ENCODE results near the gene CDKAL1. TPM values are rescaled to one million over a fixed set of nuclear protein-coding genes. Genes with fewer than 3 reads are reported as not detected.

Gene CDKAL1
- total RNA-seq, 4 donors from 2014 or later, result 10.1 to 22.0 (median 12.5) TPM

GRCh38 chr6:21151530-21151929 lies 617.3 kb downstream of the CDKAL1 start:
- 81% methylated on average over 5 of the region's 5 CpGs for WGBS
- Histone ChIP-seq H3K36me3 (no peaks in the 10 kb centered on the region), H3K27ac (no peak overlapping the region), H3K27me3 (no peaks in the 10 kb centered on the region), H3K4me3 (no peak overlapping the region), H3K4me1 (no peaks in the 10 kb centered on the region), H3K9me3 (no peaks in the 10 kb centered on the region)
- TF ChIP-seq POLR2A (IDR thresholded peaks at IDR 0.05), result no peak
- TF ChIP-seq, protein P1, sequence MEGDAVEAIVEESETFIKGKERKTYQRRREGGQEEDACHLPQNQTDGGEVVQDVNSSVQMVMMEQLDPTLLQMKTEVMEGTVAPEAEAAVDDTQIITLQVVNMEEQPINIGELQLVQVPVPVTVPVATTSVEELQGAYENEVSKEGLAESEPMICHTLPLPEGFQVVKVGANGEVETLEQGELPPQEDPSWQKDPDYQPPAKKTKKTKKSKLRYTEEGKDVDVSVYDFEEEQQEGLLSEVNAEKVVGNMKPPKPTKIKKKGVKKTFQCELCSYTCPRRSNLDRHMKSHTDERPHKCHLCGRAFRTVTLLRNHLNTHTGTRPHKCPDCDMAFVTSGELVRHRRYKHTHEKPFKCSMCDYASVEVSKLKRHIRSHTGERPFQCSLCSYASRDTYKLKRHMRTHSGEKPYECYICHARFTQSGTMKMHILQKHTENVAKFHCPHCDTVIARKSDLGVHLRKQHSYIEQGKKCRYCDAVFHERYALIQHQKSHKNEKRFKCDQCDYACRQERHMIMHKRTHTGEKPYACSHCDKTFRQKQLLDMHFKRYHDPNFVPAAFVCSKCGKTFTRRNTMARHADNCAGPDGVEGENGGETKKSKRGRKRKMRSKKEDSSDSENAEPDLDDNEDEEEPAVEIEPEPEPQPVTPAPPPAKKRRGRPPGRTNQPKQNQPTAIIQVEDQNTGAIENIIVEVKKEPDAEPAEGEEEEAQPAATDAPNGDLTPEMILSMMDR (IDR thresholded peaks at IDR 0.05), result no peak
- TF ChIP-seq POLR2AphosphoS5 (IDR thresholded peaks at IDR 0.05), result no peak
- TF ChIP-seq EP300 (IDR thresholded peaks at IDR 0.05), result no peak
- DNase-seq (ENCODE audit: low spot score in 2 of 2), result no peak

DNA sequence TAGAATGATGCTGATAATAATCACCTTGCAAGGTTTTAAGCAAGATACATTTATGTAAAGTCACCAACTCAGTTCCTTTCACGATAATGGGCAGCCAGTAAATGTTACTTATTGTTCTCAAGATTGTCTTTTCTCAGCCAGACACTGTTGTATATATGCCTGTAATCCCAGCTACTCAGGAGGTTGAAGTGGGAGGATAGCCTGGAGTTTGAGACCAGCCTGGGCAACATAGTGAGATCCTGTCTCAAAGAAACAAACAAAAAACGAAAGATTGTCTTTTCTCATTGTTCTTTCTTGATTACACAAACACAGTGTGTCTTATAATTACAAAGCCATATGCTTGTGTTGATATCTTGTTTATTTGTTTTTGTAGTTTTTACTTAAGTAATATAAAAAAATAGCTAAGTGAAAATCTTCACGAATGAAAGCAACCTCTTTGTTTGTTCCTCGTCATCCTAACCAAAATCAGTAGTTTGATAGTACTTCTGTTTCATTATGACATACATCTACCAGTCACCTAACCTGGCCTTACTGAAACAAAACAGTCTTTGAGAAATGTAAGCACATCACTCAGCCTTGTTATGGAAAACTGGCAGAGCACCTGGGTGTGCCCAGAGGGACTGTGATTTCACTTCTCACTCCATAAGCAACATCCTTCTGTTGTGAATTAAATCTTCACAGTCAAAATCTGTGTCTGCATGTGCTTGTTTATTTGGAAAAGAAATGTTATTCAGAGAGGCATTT lies 623.1 kb downstream of the CDKAL1 start:
- no peak for DNase-seq (ENCODE audit: low spot score in 2 of 2)
- no peak overlapping the region for H3K27ac ChIP-seq
- H3K4me3 ChIP-seq, result no peak overlapping the region
- no peak for TF ChIP-seq POLR2A (IDR thresholded peaks at IDR 0.05)
- TF ChIP-seq EP300 (IDR thresholded peaks at IDR 0.05), result no peak
- TF ChIP-seq, protein P1 (IDR thresholded peaks at IDR 0.05), result no peak
- no peak for TF ChIP-seq POLR2AphosphoS5 (IDR thresholded peaks at IDR 0.05)
- peaks cover 3% of the 10 kb centered on the region for H3K4me1 ChIP-seq
- no peaks in the 10 kb centered on the region for H3K9me3 ChIP-seq
- no peaks in the 10 kb centered on the region for H3K27me3 ChIP-seq
- WGBS, result 61% methylated on average over 4 of the region's 4 CpGs
- H3K36me3 ChIP-seq, result no peaks in the 10 kb centered on the region

DNA sequence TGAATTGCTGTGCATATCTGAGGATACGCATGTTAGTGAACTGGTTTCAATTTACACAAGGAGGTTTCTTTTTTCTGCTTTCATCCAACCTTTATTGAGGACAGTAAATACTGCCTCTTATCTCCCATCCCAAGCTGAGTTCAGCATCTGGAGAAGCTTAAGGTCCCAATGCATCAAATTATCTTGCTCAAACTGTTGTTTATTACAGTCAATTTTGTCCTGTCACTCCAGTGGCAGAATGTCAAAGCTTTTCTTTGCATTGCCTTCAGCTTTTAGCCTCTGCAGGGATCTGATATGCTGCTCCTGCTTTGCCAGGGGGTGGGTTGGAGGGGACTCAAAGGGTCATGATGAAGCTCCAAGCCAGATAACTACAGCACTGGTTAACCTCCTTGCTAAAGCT lies 623.9 kb downstream of the CDKAL1 start:
- no peaks in the 10 kb centered on the region for H3K36me3 ChIP-seq
- H3K9me3 ChIP-seq, result no peaks in the 10 kb centered on the region
- H3K27ac ChIP-seq, result no peak overlapping the region
- H3K4me3 ChIP-seq, result no peak overlapping the region
- no peak for TF ChIP-seq EP300 (IDR thresholded peaks at IDR 0.05)
- TF ChIP-seq, protein P1 (IDR thresholded peaks at IDR 0.05), result no peak
- no peak for TF ChIP-seq POLR2AphosphoS5 (IDR thresholded peaks at IDR 0.05)
- no peak for TF ChIP-seq POLR2A (IDR thresholded peaks at IDR 0.05)
- peaks cover 3% of the 10 kb centered on the region for H3K4me1 ChIP-seq
- no peaks in the 10 kb centered on the region for H3K27me3 ChIP-seq
- WGBS, result 72% methylated on average over 1 of the region's 1 CpG
- no peak for DNase-seq (ENCODE audit: low spot score in 2 of 2)

DNA sequence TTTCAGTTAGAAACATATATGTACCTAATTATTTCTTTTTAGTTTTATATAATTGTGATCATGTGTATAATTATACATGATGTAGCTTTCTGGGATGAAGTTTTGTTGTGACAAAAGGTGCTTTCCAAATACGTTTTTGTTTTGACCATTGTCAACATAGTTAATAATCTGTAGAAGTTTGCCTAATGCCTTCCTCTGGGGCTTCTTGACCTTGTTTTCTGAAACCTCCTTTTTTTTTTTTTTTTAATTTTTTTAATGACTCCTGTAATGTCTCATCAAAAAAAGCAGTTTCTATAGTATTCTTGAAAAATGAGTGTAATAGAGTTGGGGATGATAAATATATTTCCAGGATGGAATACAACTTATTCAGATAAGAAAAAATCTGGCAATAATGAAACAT lies 624.6 kb downstream of the CDKAL1 start:
- no peak for DNase-seq (ENCODE audit: low spot score in 2 of 2)
- WGBS, result 70% methylated on average over 1 of the region's 1 CpG
- no peak overlapping the region for H3K4me3 ChIP-seq
- H3K4me1 ChIP-seq, result peaks cover 3% of the 10 kb centered on the region
- no peak for TF ChIP-seq POLR2AphosphoS5 (IDR thresholded peaks at IDR 0.05)
- no peaks in the 10 kb centered on the region for H3K36me3 ChIP-seq
- H3K9me3 ChIP-seq, result no peaks in the 10 kb centered on the region
- H3K27me3 ChIP-seq, result no peaks in the 10 kb centered on the region
- H3K27ac ChIP-seq, result no peak overlapping the region

GRCh38 chr6:21159465-21159864 lies 625.2 kb downstream of the CDKAL1 start:
- 93% methylated on average over 3 of the region's 3 CpGs for WGBS
- Histone ChIP-seq H3K27me3 (no peaks in the 10 kb centered on the region), H3K4me3 (no peak overlapping the region), H3K9me3 (no peaks in the 10 kb centered on the region), H3K36me3 (no peaks in the 10 kb centered on the region), H3K4me1 (peaks cover 3% of the 10 kb centered on the region), H3K27ac (no peak overlapping the region)
- DNase-seq (ENCODE audit: low spot score in 2 of 2), result no peak
- TF ChIP-seq, protein P1 (IDR thresholded peaks at IDR 0.05), result no peak
- TF ChIP-seq EP300 (IDR thresholded peaks at IDR 0.05) (no peak), POLR2A (IDR thresholded peaks at IDR 0.05) (no peak), POLR2AphosphoS5 (IDR thresholded peaks at IDR 0.05) (no peak)
